Hematopoietic multipotent progenitor cell treated with erythropoietin and hydrocortisone succinate and interleukin-3 and kit ligand, for 15 days (in vitro differentiated cells): ENCODE measurements around the gene IDH3G.
A peak's percentile ranks its signal among the peaks of the same experiment; 100 is the strongest.

Experiments
- DNase-seq: peaks from one replicate; pipeline ENCODE4 v3.0.0-alpha.2; 2015; ENCODE audit warnings: low spot score

The IDH3G gene

GRCh38 chrX:153773218-153773611 is 21.0 kb downstream of the IDH3G start:
- DNase-seq: no peak

DNA sequence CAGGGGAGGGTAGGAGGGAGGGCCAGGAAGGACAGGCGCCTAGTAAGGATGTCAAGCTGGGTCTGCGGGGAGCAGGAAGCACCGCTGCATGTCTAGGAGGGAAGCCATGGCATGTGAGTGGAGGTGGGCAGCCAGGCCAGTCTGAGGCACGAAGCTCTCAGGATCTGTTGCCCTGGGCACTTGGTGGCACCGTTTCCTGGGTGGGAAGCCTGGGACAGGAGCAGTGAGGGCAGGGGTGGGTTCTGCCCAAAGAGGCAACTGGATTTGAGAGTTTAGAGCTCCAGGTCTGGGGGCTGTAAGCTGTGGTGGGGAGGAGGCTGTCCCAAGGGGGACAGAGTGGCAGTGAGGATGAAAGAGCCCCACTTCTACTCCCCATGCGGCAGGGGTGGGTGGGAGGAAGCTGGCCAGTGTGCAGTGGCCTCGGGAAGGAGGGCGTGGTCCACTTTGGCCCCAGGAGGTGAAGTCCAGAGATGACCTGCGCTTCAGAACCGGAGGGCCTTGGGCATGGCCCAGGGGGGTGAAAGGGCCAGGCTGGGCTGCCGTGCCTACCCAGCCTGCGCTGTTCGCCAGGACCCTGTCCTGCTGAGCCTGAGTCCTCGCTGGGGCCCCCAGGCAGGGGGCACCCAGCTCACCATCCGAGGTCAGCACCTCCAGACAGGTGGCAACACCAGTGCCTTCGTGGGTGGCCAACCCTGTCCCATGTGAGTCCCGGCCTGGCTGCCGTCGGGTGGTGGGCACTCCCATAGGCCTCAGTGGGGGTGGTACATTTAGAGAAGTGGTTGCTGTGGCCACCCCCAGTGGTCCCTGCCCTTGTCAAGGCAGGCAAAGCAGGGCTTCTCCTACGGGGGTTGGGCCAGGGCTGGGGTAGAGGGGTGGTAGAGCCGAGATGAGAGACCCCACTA is 21.6 kb downstream of the IDH3G start:
- no peak for DNase-seq

- no peak for DNase-seq
Measured at GRCh38 chrX:153771415-153772315, 22.5 kb downstream of the IDH3G start.

- no peak for DNase-seq
Measured at GRCh38 chrX:153770601-153771414, 23.4 kb downstream of the IDH3G start.

- DNase-seq: no peak
Measured at GRCh38 chrX:153769865-153770600, 24.1 kb downstream of the IDH3G start.

DNA sequence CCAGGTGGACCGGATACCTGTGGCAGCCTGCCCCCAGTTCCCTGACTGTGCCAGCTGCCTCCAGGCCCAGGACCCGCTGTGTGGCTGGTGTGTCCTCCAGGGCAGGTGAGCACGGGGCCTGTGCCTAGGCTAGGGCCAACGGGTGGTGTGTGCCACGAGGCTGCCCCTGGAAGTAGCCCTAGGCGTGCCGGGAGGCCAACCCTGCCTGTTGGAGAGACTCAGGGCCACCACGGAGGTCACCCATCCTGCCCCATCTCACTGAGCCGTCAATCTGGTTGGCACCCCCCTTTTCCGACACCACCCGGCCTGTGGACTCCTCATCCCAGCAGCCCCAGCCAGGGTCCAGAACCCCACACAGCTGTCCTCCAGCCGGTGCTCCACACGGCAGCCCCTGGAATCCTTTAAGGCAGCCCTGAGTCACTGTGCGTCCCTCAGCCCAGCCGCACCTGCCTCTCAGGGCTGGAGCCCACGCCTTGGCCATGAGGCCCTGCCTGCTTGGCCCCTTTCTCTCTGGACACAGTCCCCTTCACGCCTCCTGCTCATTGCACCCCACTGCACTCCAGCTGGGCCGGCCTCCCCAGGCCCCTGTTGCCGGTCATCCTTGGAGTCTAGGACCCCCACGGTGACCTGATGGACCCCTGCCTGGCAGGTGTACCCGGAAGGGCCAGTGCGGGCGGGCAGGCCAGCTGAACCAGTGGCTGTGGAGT is 24.9 kb downstream of the IDH3G start:
- no peak for DNase-seq

DNA sequence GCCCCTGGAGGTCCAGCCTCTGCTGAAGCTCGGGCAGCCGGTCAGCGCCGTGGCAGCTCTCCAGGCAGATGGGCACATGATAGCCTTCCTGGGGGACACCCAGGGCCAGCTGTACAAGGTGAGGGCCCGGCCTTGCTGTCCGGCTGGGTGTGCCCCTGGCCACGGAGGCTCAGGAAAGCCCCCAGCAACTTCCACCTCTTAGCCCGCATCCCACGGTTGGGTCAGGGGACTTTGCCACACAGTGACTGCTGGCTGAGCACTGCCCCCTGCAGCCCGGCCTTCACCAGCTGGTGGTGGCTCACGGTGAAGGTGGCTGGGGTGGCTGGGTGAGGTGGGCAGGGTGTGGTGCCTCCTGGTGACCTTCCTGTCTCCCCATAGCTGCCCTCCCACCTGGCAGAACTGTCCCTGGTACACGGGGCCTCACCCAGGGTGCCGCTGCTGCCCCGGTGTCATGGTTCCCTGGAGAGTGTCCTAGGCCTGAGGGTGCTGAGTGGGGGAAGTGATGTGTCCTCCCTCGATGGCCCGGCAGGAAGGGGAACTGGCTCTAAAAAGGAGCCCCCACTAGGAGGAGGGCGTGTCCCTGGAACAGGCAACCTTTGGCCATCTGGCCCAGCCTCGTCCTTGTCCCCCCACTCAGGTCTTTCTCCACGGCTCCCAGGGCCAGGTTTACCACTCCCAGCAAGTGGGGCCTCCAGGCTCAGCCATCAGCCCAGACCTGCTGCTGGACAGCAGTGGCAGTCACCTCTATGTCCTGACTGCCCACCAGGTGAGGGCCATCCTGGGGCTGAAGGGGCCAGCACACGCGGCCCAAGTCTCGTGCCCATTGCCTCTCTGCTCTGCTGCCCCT is 25.6 kb downstream of the IDH3G start:
- no peak for DNase-seq

DNA sequence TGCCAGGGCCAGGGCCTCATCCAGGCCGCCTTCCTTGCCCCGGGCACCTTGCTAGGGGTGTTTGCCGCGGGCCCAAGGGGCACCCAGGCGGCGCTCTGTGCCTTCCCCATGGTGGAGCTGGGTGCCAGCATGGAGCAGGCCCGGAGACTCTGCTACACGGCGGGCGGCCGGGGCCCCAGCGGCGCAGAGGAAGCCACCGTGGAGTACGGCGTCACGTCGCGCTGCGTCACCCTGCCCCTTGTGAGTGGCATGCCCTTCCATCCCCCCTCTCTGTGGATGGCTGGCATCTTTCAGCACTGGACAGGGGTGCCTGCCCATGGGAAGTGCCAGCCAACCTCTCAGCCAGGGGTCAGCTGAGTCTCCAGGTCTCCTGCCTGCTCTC is 26.5 kb downstream of the IDH3G start:
- no peak for DNase-seq

GRCh38 chrX:153766871-153767673 is 27.1 kb downstream of the IDH3G start:
- no peak for DNase-seq

GRCh38 chrX:153766098-153766817 is 27.9 kb downstream of the IDH3G start:
- DNase-seq: no peak

DNA sequence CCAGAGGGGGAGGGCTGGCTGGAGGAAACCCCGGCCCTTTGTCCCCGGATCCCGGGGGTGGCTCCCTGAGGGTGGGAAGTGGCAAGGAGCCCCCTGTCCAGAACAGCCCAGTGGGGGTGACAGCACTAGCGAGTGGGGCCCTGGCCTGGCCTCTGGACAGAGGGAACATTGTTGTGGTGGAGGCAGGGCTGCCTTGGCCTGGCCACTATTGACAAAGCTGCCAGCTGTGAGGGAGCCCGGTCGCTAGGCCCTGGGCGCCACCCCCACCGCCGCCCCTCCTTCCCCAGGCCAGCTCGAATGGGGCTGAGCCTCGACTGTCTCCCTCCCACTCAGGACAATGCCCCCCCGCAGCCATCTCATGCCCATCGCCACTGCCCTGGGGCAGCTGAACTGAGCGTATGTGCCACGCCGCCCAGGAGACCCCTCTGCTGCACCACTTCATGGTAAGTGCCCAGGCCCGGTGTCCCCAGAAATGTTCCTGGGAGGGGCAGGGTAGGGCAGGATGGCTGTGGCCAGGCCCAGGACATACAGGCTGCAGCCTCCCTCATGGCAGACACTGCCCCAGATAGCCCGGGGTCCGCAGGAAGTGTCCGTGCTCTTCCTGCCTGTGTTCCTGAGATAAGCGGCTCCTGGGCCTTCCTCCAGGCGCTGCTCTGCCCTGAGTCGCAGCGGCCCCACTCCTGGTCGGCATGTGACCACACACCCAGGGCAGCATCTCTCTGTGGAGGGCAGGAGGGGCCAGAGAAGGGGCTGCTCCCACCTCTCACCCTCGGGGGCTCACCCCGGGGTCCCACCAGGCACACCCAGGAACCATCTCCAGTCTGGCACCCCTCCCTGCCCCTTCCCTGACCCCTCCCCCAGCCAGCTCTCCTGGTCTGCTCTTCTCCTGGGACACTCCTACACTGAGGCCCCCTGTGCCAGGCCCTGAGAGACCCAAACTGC is 28.8 kb downstream of the IDH3G start:
- DNase-seq: peak; percentile 12

DNA sequence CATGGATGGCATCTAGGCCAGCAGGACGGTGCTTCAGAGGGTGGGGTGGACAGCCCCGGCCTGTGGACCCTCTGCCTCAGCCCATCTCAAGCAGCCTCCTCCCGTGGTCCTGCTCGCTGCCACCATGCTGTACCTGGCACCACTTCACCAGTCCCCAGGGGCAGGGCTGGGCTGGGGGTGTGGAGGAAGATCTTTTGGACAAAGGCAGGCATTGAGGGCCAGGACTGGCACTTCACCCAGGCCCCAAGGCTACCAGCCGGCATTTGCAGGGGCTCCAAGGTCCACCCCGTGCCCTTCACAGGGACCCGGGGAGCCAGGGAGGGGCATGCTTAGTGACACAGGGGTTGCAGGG is 29.4 kb downstream of the IDH3G start:
- DNase-seq: no peak

GRCh38 chrX:153763989-153764755 is 30.0 kb downstream of the IDH3G start, which contains the start of gene PLXNB3:
Gene PLXNB3 (plus strand): TSS chrX:153764249. CDS start chrX:153765536, 1,287 bp downstream.
- DNase-seq: peak; percentile 72

GRCh38 chrX:153763298-153763932 is 30.8 kb downstream of the IDH3G start:
- no peak for DNase-seq

- DNase-seq: no peak
Measured at GRCh38 chrX:153762626-153763173, 31.5 kb downstream of the IDH3G start.

- no peak for DNase-seq
Measured at GRCh38 chrX:153761863-153762262, 32.3 kb downstream of the IDH3G start.
